Hepatocyte (in vitro differentiated cells): Measurements from ENCODE around the gene ARHGAP22.

Experiments used
- EZH2 ChIP-seq: fragments of 200-600 bp; sonication (generic); IDR thresholded peaks from 2 replicates; pipeline ENCODE4 v1.6.1; 2016; ENCODE audit warnings: antibody characterized with exemption, mild to moderate bottlenecking, borderline replicate concordance
- EZH2phosphoT487 ChIP-seq: fragments of 200-600 bp; sonication (generic); IDR thresholded peaks from one replicate; pipeline ENCODE4 v1.6.1; 2018; ENCODE audit warnings: antibody characterized with exemption, mild to moderate bottlenecking, low read depth, moderate library complexity; ENCODE audit not compliant: unreplicated experiment, severe bottlenecking
- TF ChIP-seq, protein P1 (sequence below): fragments of 200-600 bp; sonication (generic); IDR thresholded peaks from 2 replicates; pipeline ENCODE4 v1.5.1; 2016; ENCODE audit warnings: antibody characterized with exemption, mild to moderate bottlenecking; ENCODE audit not compliant: poor library complexity

DNA sequence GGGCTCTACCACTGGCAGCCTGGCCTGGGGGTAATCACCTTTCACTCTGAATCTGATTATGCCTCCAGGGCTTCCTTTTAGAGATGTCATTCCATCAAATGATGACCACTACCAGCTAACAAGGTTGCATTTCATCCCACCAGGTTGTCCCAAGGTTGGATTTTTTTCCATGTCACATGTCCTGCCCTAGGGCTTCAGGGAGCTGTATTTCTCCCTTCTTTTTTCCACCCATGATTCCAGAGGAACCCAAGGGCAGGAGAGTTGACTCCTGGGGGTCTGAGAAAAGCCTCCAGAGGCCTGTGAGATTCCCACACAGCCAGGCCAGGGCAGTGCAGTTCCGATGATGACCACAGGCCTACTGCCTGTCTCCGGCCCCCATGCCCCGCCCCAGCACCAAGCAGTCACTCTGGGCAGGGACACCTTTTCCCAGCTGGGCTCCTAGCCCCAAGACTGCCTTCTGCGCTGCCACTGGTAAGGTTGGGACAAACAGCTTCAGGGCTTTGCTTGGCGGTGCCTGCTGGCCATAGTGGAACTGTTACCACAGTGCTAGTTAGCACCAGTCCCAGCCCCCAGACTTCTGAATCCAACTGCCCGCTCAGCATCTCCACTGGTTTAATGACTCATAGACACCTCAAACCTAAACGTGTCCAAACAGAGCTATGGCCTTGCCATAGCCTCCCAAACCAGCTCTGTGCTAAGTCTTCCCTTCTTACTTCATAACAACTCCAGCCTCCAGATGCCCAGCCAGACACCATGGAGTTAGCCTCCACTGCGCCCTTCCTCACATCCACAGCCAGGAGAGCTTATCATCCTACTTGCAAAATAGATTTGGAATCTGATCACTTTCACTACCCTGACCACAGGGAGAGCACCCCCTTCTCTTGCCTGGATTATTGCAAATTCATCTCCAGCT lies 133.7 kb downstream of the ARHGAP22 start:
- TF ChIP-seq, protein P1, sequence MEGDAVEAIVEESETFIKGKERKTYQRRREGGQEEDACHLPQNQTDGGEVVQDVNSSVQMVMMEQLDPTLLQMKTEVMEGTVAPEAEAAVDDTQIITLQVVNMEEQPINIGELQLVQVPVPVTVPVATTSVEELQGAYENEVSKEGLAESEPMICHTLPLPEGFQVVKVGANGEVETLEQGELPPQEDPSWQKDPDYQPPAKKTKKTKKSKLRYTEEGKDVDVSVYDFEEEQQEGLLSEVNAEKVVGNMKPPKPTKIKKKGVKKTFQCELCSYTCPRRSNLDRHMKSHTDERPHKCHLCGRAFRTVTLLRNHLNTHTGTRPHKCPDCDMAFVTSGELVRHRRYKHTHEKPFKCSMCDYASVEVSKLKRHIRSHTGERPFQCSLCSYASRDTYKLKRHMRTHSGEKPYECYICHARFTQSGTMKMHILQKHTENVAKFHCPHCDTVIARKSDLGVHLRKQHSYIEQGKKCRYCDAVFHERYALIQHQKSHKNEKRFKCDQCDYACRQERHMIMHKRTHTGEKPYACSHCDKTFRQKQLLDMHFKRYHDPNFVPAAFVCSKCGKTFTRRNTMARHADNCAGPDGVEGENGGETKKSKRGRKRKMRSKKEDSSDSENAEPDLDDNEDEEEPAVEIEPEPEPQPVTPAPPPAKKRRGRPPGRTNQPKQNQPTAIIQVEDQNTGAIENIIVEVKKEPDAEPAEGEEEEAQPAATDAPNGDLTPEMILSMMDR = no peak
- no peak for TF ChIP-seq EZH2phosphoT487
- TF ChIP-seq EZH2 = no peak
